HepG2 (cell line): ENCODE results near the gene C2. TPM values are rescaled to one million over a fixed set of nuclear protein-coding genes. Genes with fewer than 3 reads are reported as not detected.
A peak's percentile ranks its signal among the peaks of the same experiment; 100 is the strongest.

Source experiments
- ATF7 ChIP-seq, 2 experiments: fragments of 450-650 bp in 1 of 2; sonication (generic) in 1 of 2; formaldehyde crosslinking in 1 of 2; IDR thresholded peaks; 2 replicates each; pipeline versions ENCODE4 v1.4.0 to v1.6.1; 2016 to 2020; ENCODE audit warnings: antibody characterized with exemption in 1 of 2, mild to moderate bottlenecking in 1 of 2, missing genetic modification reagents in 1 of 2
- HDAC6 ChIP-seq: fragments of 200-600 bp; sonication (generic); IDR thresholded peaks from 2 replicates; pipeline ENCODE4 v1.7.0; 2017; ENCODE audit warnings: mild to moderate bottlenecking, antibody characterized with exemption, low read length, low read depth
- HMGA1 ChIP-seq: sonication (generic); formaldehyde crosslinking; conservative IDR thresholded peaks from 2 replicates; pipeline ENCODE4 v1.4.0; 2020; ENCODE audit warnings: missing genetic modification reagents
- KIAA2018 ChIP-seq: sonication (generic); formaldehyde crosslinking; IDR thresholded peaks from 2 replicates; pipeline ENCODE4 v1.5.0; 2020; ENCODE audit warnings: mild to moderate bottlenecking, missing genetic modification reagents, borderline replicate concordance
- KLF13 ChIP-seq: sonication (generic); formaldehyde crosslinking; IDR thresholded peaks from 2 replicates; pipeline ENCODE4 v1.4.0; 2020; ENCODE audit warnings: mild to moderate bottlenecking, missing genetic modification reagents
- MEIS1 ChIP-seq: sonication (generic); formaldehyde crosslinking; IDR thresholded peaks from 2 replicates; pipeline ENCODE4 v1.9.0; 2021; ENCODE audit warnings: mild to moderate bottlenecking, missing genetic modification reagents, moderate library complexity, borderline replicate concordance
- SOX6 ChIP-seq, 2 experiments: fragments of 450-650 bp in 1 of 2; sonication (generic) in 1 of 2; formaldehyde crosslinking in 1 of 2; IDR thresholded peaks; 2 replicates each; pipeline versions ENCODE4 v1.4.0 to v1.6.1; 2017 to 2020; ENCODE audit warnings: antibody characterized with exemption in 1 of 2, mild to moderate bottlenecking in 1 of 2, missing genetic modification reagents in 1 of 2
- SRF ChIP-seq: IDR thresholded peaks from 2 replicates; pipeline ENCODE4 v1.6.1; 2011; ENCODE audit warnings: mild to moderate bottlenecking, low read depth, low read length, moderate library complexity
- SSRP1 ChIP-seq: IDR thresholded peaks from 2 replicates; pipeline ENCODE4 v1.6.1; 2016; ENCODE audit warnings: control low read depth
- ZC3H13 ChIP-seq: sonication (generic); formaldehyde crosslinking; IDR thresholded peaks from 2 replicates; pipeline ENCODE4 v1.8.1; 2023; ENCODE audit warnings: mild to moderate bottlenecking, missing genetic modification reagents, moderate library complexity
- ZNF264 ChIP-seq: sonication (generic); formaldehyde crosslinking; IDR thresholded peaks from 2 replicates; pipeline ENCODE4 v1.4.0; 2020; ENCODE audit warnings: missing genetic modification reagents
- ZNF383 ChIP-seq: sonication (generic); formaldehyde crosslinking; IDR thresholded peaks from 2 replicates; pipeline ENCODE4 v1.4.0; 2020; ENCODE audit warnings: missing genetic modification reagents, mild to moderate bottlenecking, borderline replicate concordance
- ZNF44 ChIP-seq: sonication (generic); formaldehyde crosslinking; IDR thresholded peaks from 2 replicates; pipeline ENCODE4 v1.5.1; 2020; ENCODE audit warnings: mild to moderate bottlenecking, missing genetic modification reagents
- ZNF460 ChIP-seq: sonication (generic); formaldehyde crosslinking; IDR thresholded peaks from 2 replicates; pipeline ENCODE4 v1.5.1; 2020; ENCODE audit warnings: missing genetic modification reagents, mild to moderate bottlenecking, borderline replicate concordance
- ZNF510 ChIP-seq: sonication (generic); formaldehyde crosslinking; IDR thresholded peaks from 2 replicates; pipeline ENCODE4 v1.4.0; 2020; ENCODE audit warnings: low read depth, mild to moderate bottlenecking, missing genetic modification reagents
- ZNF543 ChIP-seq: sonication (generic); formaldehyde crosslinking; IDR thresholded peaks from 2 replicates; pipeline ENCODE4 v1.4.0; 2020; ENCODE audit warnings: mild to moderate bottlenecking, missing genetic modification reagents
- ZNF552 ChIP-seq: sonication (generic); formaldehyde crosslinking; IDR thresholded peaks from 2 replicates; pipeline ENCODE4 v1.9.0; 2022; ENCODE audit warnings: missing genetic modification reagents, mild to moderate bottlenecking, borderline replicate concordance
- ZNF704 ChIP-seq: sonication (generic); formaldehyde crosslinking; IDR thresholded peaks from 2 replicates; pipeline ENCODE4 v1.8.1; 2023; ENCODE audit warnings: mild to moderate bottlenecking, inconsistent platforms, moderate library complexity, missing genetic modification reagents, borderline replicate concordance
- ZNF775 ChIP-seq: sonication (generic); formaldehyde crosslinking; IDR thresholded peaks from 2 replicates; pipeline ENCODE4 v1.4.0; 2020; ENCODE audit warnings: missing genetic modification reagents, mild to moderate bottlenecking, moderate library complexity, borderline replicate concordance
- ZNF781 ChIP-seq: sonication (generic); formaldehyde crosslinking; IDR thresholded peaks from 2 replicates; pipeline ENCODE4 v1.5.1; 2020; ENCODE audit warnings: borderline replicate concordance, mild to moderate bottlenecking, missing genetic modification reagents; ENCODE audit errors: not compliant biosample characterization
- ZNF839 ChIP-seq: sonication (generic); formaldehyde crosslinking; IDR thresholded peaks from 2 replicates; pipeline ENCODE4 v1.4.0; 2020; ENCODE audit warnings: missing genetic modification reagents, mild to moderate bottlenecking, borderline replicate concordance
- ZSCAN20 ChIP-seq: sonication (generic); formaldehyde crosslinking; IDR thresholded peaks from 2 replicates; pipeline ENCODE4 v1.4.0; 2020; ENCODE audit warnings: missing genetic modification reagents, mild to moderate bottlenecking, borderline replicate concordance
- polyA plus RNA-seq, 8 experiments: library from polyadenylated mRNA; depleted of rRNA in 3 of 8; stranded (reverse) in 7 of 8; unstranded in 1 of 8; fragments of >200 nt; fragmentation: Illumina TruSeq in 4 of 8; extraction: Trizol in 4 of 8; gene quantifications; 2 replicates each; pipeline versions ENCODE4 v1.2.1 to v1.2.3, GENCODE V29; 2011 to 2016; ENCODE audit warnings: low read depth in 4 of 8, missing spikeins in 1 of 8, mixed read lengths in 1 of 8; ENCODE audit not compliant: insufficient read depth in 1 of 8
- total RNA-seq, 5 experiments: library from RNA; depleted of rRNA; stranded (reverse); fragments of >200 nt; fragmentation: Illumina TruSeq; extraction: Trizol; gene quantifications; 2 replicates each; pipeline ENCODE4 v1.2.3, GENCODE V29; 2016; ENCODE audit warnings: low read depth in 1 of 5

C2 gene
- total and polyA plus RNA-seq, 2 of the 13 experiments (the other 11 are each of a cell fraction or from before 2014, with no cell fraction given), result 165 to 307 TPM

- no peak for TF ChIP-seq ZNF781
- TF ChIP-seq ZNF44 (CRISPR knock-in tag), result no peak
- TF ChIP-seq ZSCAN20 (CRISPR knock-in tag), result no peak
- TF ChIP-seq ATF7 (IDR thresholded peaks at IDR 0.05), result no peak
- TF ChIP-seq ATF7 (CRISPR knock-in tag; IDR thresholded peaks at IDR 0.05), result 0 out of 2 replicates have a peak, but pooled peaks have one; percentile 16
- no peak for TF ChIP-seq ZNF460 (CRISPR knock-in tag)
- TF ChIP-seq SRF, result no peak
- TF ChIP-seq ZNF704 (CRISPR knock-in tag), result no peak
- TF ChIP-seq SOX6 (IDR thresholded peaks at IDR 0.05), result no peak
- TF ChIP-seq SOX6 (CRISPR knock-in tag; IDR thresholded peaks at IDR 0.05), result no peak
- TF ChIP-seq HMGA1 (CRISPR knock-in tag), result no peak
- 0 out of 2 replicates have a peak, but pooled peaks have one; percentile 8 for TF ChIP-seq ZNF775
- TF ChIP-seq MEIS1 (CRISPR knock-in tag), result 0 out of 2 replicates have a peak, but pooled peaks have one; percentile 0
- no peak for TF ChIP-seq ZNF839 (CRISPR knock-in tag)
- TF ChIP-seq ZNF552 (CRISPR knock-in tag), result no peak
- no peak for TF ChIP-seq ZC3H13 (CRISPR knock-in tag)
- TF ChIP-seq KIAA2018 (CRISPR knock-in tag), result no peak
- 0 out of 2 replicates have a peak, but pooled peaks have one; percentile 59 for TF ChIP-seq ZNF510 (CRISPR knock-in tag)
- TF ChIP-seq HDAC6, result no peak
- TF ChIP-seq KLF13 (CRISPR knock-in tag), result no peak
- no peak for TF ChIP-seq ZNF383 (CRISPR knock-in tag)
- TF ChIP-seq SSRP1, result no peak
- TF ChIP-seq ZNF264, result no peak
- 0 out of 2 replicates have a peak, but pooled peaks have one; percentile 15 for TF ChIP-seq ZNF543 (CRISPR knock-in tag)
Measured at GRCh38 chr6:31928672-31928939, 1.1 kb downstream of the C2 start (continued).
